HG02623 (cell line): ENCODE results near the gene TMX3.
A peak's percentile ranks its signal among the peaks of the same experiment; 100 is the strongest.

Experiments
- ATAC-seq: cut with Tn5 transposase; IDR thresholded peaks from one replicate; pipeline ENCODE4 v1.9.1; 2021; ENCODE audit warnings: moderate library complexity; ENCODE audit not compliant: unreplicated experiment

Gene TMX3

GRCh38 chr18:68714712-68715496, at the start of gene TMX3:
TSS of gene TMX3 (minus strand) at chr18:68715108. CDS start at chr18:68714981, 127 bp downstream.
- peak; percentile 94 for ATAC-seq

GRCh38 chr18:68764016-68764415, 49.1 kb upstream of the TMX3 start:
- ATAC-seq = no peak

GRCh38 chr18:68763083-68763482, 48.2 kb upstream of the TMX3 start:
- ATAC-seq = no peak

GRCh38 chr18:68759308-68759707, 44.4 kb upstream of the TMX3 start:
- ATAC-seq = no peak

- ATAC-seq = no peak
Observed at GRCh38 chr18:68757126-68757525, 42.2 kb upstream of the TMX3 start.

GRCh38 chr18:68742206-68742605, 27.3 kb upstream of the TMX3 start:
- no peak for ATAC-seq

- ATAC-seq = no peak
Observed at GRCh38 chr18:68740966-68741365, 26.1 kb upstream of the TMX3 start.

GRCh38 chr18:68739462-68739861, 24.6 kb upstream of the TMX3 start:
- ATAC-seq = no peak

- ATAC-seq = no peak
Observed at GRCh38 chr18:68738564-68738963, 23.7 kb upstream of the TMX3 start.

- peak; percentile 85 for ATAC-seq
Observed at GRCh38 chr18:68735483-68736343, 20.8 kb upstream of the TMX3 start.

- no peak for ATAC-seq
Observed at GRCh38 chr18:68734308-68734707, 19.4 kb upstream of the TMX3 start.

GRCh38 chr18:68733707-68734106, 18.8 kb upstream of the TMX3 start:
- ATAC-seq = no peak

- no peak for ATAC-seq
Observed at GRCh38 chr18:68728081-68728700, 13.3 kb upstream of the TMX3 start.

- ATAC-seq = no peak
Observed at GRCh38 chr18:68727506-68727905, 12.6 kb upstream of the TMX3 start.

- no peak for ATAC-seq
Observed at GRCh38 chr18:68725346-68725745, 10.4 kb upstream of the TMX3 start.

GRCh38 chr18:68724021-68724420, 9.1 kb upstream of the TMX3 start:
- no peak for ATAC-seq

GRCh38 chr18:68723539-68723938, 8.6 kb upstream of the TMX3 start:
- ATAC-seq = no peak

GRCh38 chr18:68722821-68723220, 7.9 kb upstream of the TMX3 start:
- no peak for ATAC-seq

GRCh38 chr18:68721681-68722583, 7.0 kb upstream of the TMX3 start:
- ATAC-seq = peak; percentile 95

GRCh38 chr18:68714366-68714711, 569 bp downstream of the TMX3 start:
- ATAC-seq = peak; percentile 4

- no peak for ATAC-seq
Observed at GRCh38 chr18:68713796-68714195, 1.1 kb downstream of the TMX3 start.
